NCI-H1092 (cell line): ENCODE measurements around the gene CUBN.

Experiments
- DNase-seq: peaks from one replicate; lab custom pipeline; 2025; lab: John Stamatoyannopoulos, UW

The CUBN gene

GRCh38 chr10:17073725-17074540 is 55.7 kb downstream of the CUBN start:
- no peak for DNase-seq

GRCh38 chr10:17068953-17069352 is 60.7 kb downstream of the CUBN start:
- DNase-seq = no peak

- DNase-seq = no peak
These were observed 62.0 kb downstream of the CUBN start for GRCh38 chr10:17067376-17068264.

- DNase-seq = no peak
These were observed 62.8 kb downstream of the CUBN start for GRCh38 chr10:17066807-17067206.

- DNase-seq = no peak
These were observed 63.6 kb downstream of the CUBN start for GRCh38 chr10:17066000-17066399.

- no peak for DNase-seq
These were observed 64.3 kb downstream of the CUBN start for GRCh38 chr10:17065273-17065672.

GRCh38 chr10:17064435-17064834 is 65.2 kb downstream of the CUBN start:
- no peak for DNase-seq

- no peak for DNase-seq
These were observed 66.6 kb downstream of the CUBN start for GRCh38 chr10:17062955-17063484.

GRCh38 chr10:17062493-17062892 is 67.1 kb downstream of the CUBN start:
- no peak for DNase-seq

- DNase-seq = no peak
These were observed 67.6 kb downstream of the CUBN start for GRCh38 chr10:17062009-17062408.

- no peak for DNase-seq
These were observed 68.2 kb downstream of the CUBN start for GRCh38 chr10:17061418-17061817.

GRCh38 chr10:17060289-17060688 is 69.3 kb downstream of the CUBN start:
- no peak for DNase-seq

GRCh38 chr10:17059197-17059688 is 70.4 kb downstream of the CUBN start:
- DNase-seq = no peak

- DNase-seq = no peak
These were observed 71.5 kb downstream of the CUBN start for GRCh38 chr10:17058093-17058492.

- DNase-seq = no peak
These were observed 72.7 kb downstream of the CUBN start for GRCh38 chr10:17056781-17057428.

- no peak for DNase-seq
These were observed 76.1 kb downstream of the CUBN start for GRCh38 chr10:17053513-17053912.

GRCh38 chr10:17053061-17053460 is 76.5 kb downstream of the CUBN start:
- DNase-seq = no peak

GRCh38 chr10:17051851-17052250 is 77.8 kb downstream of the CUBN start:
- DNase-seq = no peak

GRCh38 chr10:17049195-17049594 is 80.4 kb downstream of the CUBN start:
- no peak for DNase-seq

GRCh38 chr10:17047908-17048307 is 81.7 kb downstream of the CUBN start:
- no peak for DNase-seq

- no peak for DNase-seq
These were observed 82.6 kb downstream of the CUBN start for GRCh38 chr10:17046989-17047388.

GRCh38 chr10:17043586-17043985 is 86.0 kb downstream of the CUBN start:
- DNase-seq = no peak
